H9 (cell line): Measurements from ENCODE around the gene XRN2. TPM values are rescaled to one million over a fixed set of nuclear protein-coding genes. Genes with fewer than 3 reads are reported as not detected.

Source experiments
- DNase-seq: peaks from one replicate; pipeline ENCODE4 v3.0.0-alpha.2; 2017
- H2AFZ ChIP-seq: one replicate; pipeline ENCODE4 v1.6.1; 2013; ENCODE audit warnings: mild to moderate bottlenecking, low read length, control low read depth, moderate library complexity
- H2AK5ac ChIP-seq: 2 replicates; pipeline ENCODE4 v1.6.1; 2013; ENCODE audit warnings: low read length, control low read depth, mixed read lengths; ENCODE audit not compliant: insufficient read length
- H2BK120ac ChIP-seq: one replicate; pipeline ENCODE4 v1.6.1; 2013; ENCODE audit warnings: low read depth, mild to moderate bottlenecking, low read length, control low read depth, inconsistent platforms; ENCODE audit not compliant: poor library complexity, severe bottlenecking
- H2BK12ac ChIP-seq: 2 replicates; pipeline ENCODE4 v1.6.1; 2013; ENCODE audit warnings: low read length, control low read depth, mixed read lengths, low read depth; ENCODE audit not compliant: insufficient read length
- H2BK15ac ChIP-seq: 2 replicates; pipeline ENCODE4 v1.6.1; 2013; ENCODE audit warnings: low read depth, low read length, control low read depth
- H2BK20ac ChIP-seq: one replicate; pipeline ENCODE4 v1.6.1; 2013; ENCODE audit warnings: low read depth, mild to moderate bottlenecking, low read length, control low read depth, inconsistent platforms; ENCODE audit not compliant: poor library complexity, severe bottlenecking
- H2BK5ac ChIP-seq: 2 replicates; pipeline ENCODE4 v1.6.1; 2013; ENCODE audit warnings: low read length, control low read depth, mixed read lengths; ENCODE audit not compliant: insufficient read length
- H3K14ac ChIP-seq: 2 replicates; pipeline ENCODE4 v1.6.1; 2013; ENCODE audit warnings: low read length, control low read depth; ENCODE audit not compliant: insufficient read depth
- H3K18ac ChIP-seq: 2 replicates; pipeline ENCODE4 v1.6.1; 2013; ENCODE audit warnings: low read depth, mild to moderate bottlenecking, mixed read lengths, low read length, control low read depth; ENCODE audit not compliant: insufficient read length
- H3K23ac ChIP-seq: 2 replicates; pipeline ENCODE4 v1.6.1; 2013; ENCODE audit warnings: low read length, control low read depth, mixed read lengths, low read depth; ENCODE audit not compliant: insufficient read length
- H3K23me2 ChIP-seq: 2 replicates; pipeline ENCODE4 v1.6.1; 2013; ENCODE audit warnings: low read depth, mild to moderate bottlenecking, mixed read lengths, low read length, control low read depth; ENCODE audit not compliant: insufficient read length, poor library complexity, severe bottlenecking
- H3K27ac ChIP-seq: 2 replicates; pipeline ENCODE4 v1.5.1; 2013; ENCODE audit warnings: low read length, control low read depth, mixed read lengths, low read depth; ENCODE audit not compliant: insufficient read length
- H3K27me3 ChIP-seq: 2 replicates; pipeline ENCODE4 v1.6.1; 2013; ENCODE audit warnings: low read length, control low read depth, inconsistent platforms; ENCODE audit not compliant: insufficient read depth
- H3K4ac ChIP-seq: 2 replicates; pipeline ENCODE4 v1.6.1; 2013; ENCODE audit warnings: low read depth, mild to moderate bottlenecking, control low read depth, inconsistent platforms, low read length, moderate library complexity
- H3K4me1 ChIP-seq: 2 replicates; pipeline ENCODE4 v1.6.1; 2013; ENCODE audit warnings: low read length, control low read depth, inconsistent platforms; ENCODE audit not compliant: insufficient read depth
- H3K4me2 ChIP-seq: 2 replicates; pipeline ENCODE4 v1.6.1; 2013; ENCODE audit warnings: low read length, control low read depth, mixed read lengths; ENCODE audit not compliant: insufficient read length, insufficient read depth
- H3K56ac ChIP-seq: 2 replicates; pipeline ENCODE4 v1.6.1; 2013; ENCODE audit warnings: low read depth, mild to moderate bottlenecking, mixed read lengths, low read length, control low read depth; ENCODE audit not compliant: insufficient read length
- H3K79me1 ChIP-seq: 2 replicates; pipeline ENCODE4 v1.6.1; 2013; ENCODE audit warnings: low read depth, mild to moderate bottlenecking, moderate library complexity, low read length, control low read depth, inconsistent platforms; ENCODE audit not compliant: insufficient read depth, poor library complexity, severe bottlenecking
- H3K79me2 ChIP-seq: 2 replicates; pipeline ENCODE4 v1.6.1; 2013; ENCODE audit warnings: low read length, control low read depth, inconsistent platforms; ENCODE audit not compliant: insufficient read depth
- H3K9ac ChIP-seq: 2 replicates; pipeline ENCODE4 v1.6.1; 2013; ENCODE audit warnings: low read length, control low read depth, mixed read lengths; ENCODE audit not compliant: insufficient read length; ENCODE audit errors: extremely low read depth
- H3K9me3 ChIP-seq: one replicate; pipeline ENCODE4 v1.6.1; 2013; ENCODE audit warnings: low read depth, low read length, inconsistent platforms; ENCODE audit not compliant: control insufficient read depth
- H3T11ph ChIP-seq: one replicate; pipeline ENCODE4 v1.6.1; 2013; ENCODE audit warnings: mild to moderate bottlenecking, low read length, control low read depth, inconsistent platforms
- H4K20me1 ChIP-seq: one replicate; pipeline ENCODE4 v1.6.1; 2013; ENCODE audit not compliant: control insufficient read depth, insufficient read length, insufficient read depth
- H4K5ac ChIP-seq: 2 replicates; pipeline ENCODE4 v1.6.1; 2013; ENCODE audit warnings: low read depth, mild to moderate bottlenecking, mixed read lengths, low read length, control low read depth; ENCODE audit not compliant: insufficient read length
- H4K8ac ChIP-seq: replicated peaks from 2 replicates; pipeline ENCODE4 v1.6.1; 2013; ENCODE audit warnings: low read length, control low read depth, mixed read lengths, low read depth; ENCODE audit not compliant: insufficient read length
- H4K91ac ChIP-seq: 2 replicates; pipeline ENCODE4 v1.6.1; 2013; ENCODE audit warnings: low read depth, mild to moderate bottlenecking, moderate library complexity, mixed read lengths, low read length, control low read depth; ENCODE audit not compliant: insufficient read length
- H3K27ac Mint-ChIP-seq, 3 experiments: 2 replicates in 2 of 3; 3 replicates in 1 of 3; pipeline ENCODE4 v1.8.0; 2020 to 2021; ENCODE audit warnings: mixed read lengths in 3 of 3, mild to moderate bottlenecking in 1 of 3, moderate library complexity in 1 of 3
- H3K27me3 Mint-ChIP-seq: 2 replicates; pipeline ENCODE4 v1.8.0; 2021; ENCODE audit warnings: low read depth, mild to moderate bottlenecking, moderate library complexity, mixed read lengths
- H3K36me3 Mint-ChIP-seq, 3 experiments: 2 replicates in 2 of 3; 3 replicates in 1 of 3; pipeline ENCODE4 v1.8.0; 2020 to 2021; ENCODE audit warnings: low read depth in 3 of 3, mixed read lengths in 3 of 3; ENCODE audit not compliant: insufficient read depth in 1 of 3
- H3K4me1 Mint-ChIP-seq, 2 experiments: 2 replicates each; pipeline ENCODE4 v1.8.0; 2020; ENCODE audit warnings: mixed read lengths in 2 of 2
- H3K4me3 Mint-ChIP-seq, 2 experiments: 2 replicates in 1 of 2; 3 replicates in 1 of 2; pipeline ENCODE4 v1.8.0; 2020 to 2021; ENCODE audit warnings: mild to moderate bottlenecking in 2 of 2, mixed read lengths in 2 of 2, moderate library complexity in 1 of 2
- H3K9me3 Mint-ChIP-seq, 2 experiments: 2 replicates in 1 of 2; 3 replicates in 1 of 2; pipeline ENCODE4 v1.8.0; 2020; ENCODE audit warnings: mild to moderate bottlenecking in 2 of 2, mixed read lengths in 2 of 2, moderate library complexity in 1 of 2
- total RNA-seq: library from RNA; stranded (reverse); gene quantifications from 2 replicates; pipeline ENCODE4 v1.2.1, GENCODE V29; 2021
- TF ChIP-seq, protein P1 (sequence below): fragments of 200-600 bp; sonication (generic); conservative IDR thresholded peaks from 3 replicates; pipeline ENCODE4 v1.8.0; 2021; ENCODE audit warnings: antibody characterized with exemption, mild to moderate bottlenecking

Gene XRN2
- total RNA-seq, 1 experiment from 2014 or later = 96.7 TPM

DNA sequence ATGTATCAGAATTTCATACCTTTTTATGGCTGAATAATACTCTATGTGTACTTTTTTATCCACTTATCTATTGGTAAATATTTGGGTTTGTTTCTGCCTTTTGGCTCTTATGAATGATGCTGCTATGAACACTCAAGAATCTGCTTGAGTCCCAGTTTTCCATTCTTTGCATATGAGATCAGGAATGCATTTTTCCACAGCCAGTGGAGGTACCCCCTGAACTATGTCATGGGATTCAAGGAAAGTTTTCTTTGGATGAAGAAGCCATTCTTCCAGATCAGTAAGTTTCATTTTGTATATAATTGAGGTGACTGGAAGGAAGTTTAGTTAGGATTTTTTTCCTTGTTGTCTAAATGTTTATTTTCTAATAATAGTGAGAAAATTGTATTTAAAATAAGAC lies 53.3 kb downstream of the XRN2 start:
- H4K8ac ChIP-seq = no peak overlapping the region
- H3K23ac ChIP-seq = no peak overlapping the region
- H2AK5ac ChIP-seq = no peak overlapping the region
- Mint-ChIP-seq H3K9me3 (no peaks in the 10 kb centered on the region), H3K4me3 (no peak overlapping the region), H3K4me1 (no peaks in the 10 kb centered on the region), H3K27me3 (no peaks in the 10 kb centered on the region), H3K27ac (no peak overlapping the region), H3K36me3 (peaks cover 15 to 56% (median 51%) of the 10 kb centered on the region in 3 experiments; a peak in 6 of 7 replicates)
- H3K9me3 ChIP-seq = no peaks in the 10 kb centered on the region
- DNase-seq = no peak
- no peaks in the 10 kb centered on the region for H3K79me2 ChIP-seq
- H3K9ac ChIP-seq = no peak overlapping the region
- no peak overlapping the region for H3K27ac ChIP-seq
- H3K23me2 ChIP-seq = no peaks in the 10 kb centered on the region
- H3T11ph ChIP-seq = no peak overlapping the region
- H4K20me1 ChIP-seq = no peaks in the 10 kb centered on the region
- no peaks in the 10 kb centered on the region for H3K27me3 ChIP-seq
- TF ChIP-seq, protein P1, sequence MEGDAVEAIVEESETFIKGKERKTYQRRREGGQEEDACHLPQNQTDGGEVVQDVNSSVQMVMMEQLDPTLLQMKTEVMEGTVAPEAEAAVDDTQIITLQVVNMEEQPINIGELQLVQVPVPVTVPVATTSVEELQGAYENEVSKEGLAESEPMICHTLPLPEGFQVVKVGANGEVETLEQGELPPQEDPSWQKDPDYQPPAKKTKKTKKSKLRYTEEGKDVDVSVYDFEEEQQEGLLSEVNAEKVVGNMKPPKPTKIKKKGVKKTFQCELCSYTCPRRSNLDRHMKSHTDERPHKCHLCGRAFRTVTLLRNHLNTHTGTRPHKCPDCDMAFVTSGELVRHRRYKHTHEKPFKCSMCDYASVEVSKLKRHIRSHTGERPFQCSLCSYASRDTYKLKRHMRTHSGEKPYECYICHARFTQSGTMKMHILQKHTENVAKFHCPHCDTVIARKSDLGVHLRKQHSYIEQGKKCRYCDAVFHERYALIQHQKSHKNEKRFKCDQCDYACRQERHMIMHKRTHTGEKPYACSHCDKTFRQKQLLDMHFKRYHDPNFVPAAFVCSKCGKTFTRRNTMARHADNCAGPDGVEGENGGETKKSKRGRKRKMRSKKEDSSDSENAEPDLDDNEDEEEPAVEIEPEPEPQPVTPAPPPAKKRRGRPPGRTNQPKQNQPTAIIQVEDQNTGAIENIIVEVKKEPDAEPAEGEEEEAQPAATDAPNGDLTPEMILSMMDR = no peak
- H3K56ac ChIP-seq = no peak overlapping the region
- H3K14ac ChIP-seq = no peak overlapping the region
- no peak overlapping the region for H2AFZ ChIP-seq
- no peak overlapping the region for H4K91ac ChIP-seq
- no peaks in the 10 kb centered on the region for H3K79me1 ChIP-seq
- H3K18ac ChIP-seq = no peak overlapping the region
- no peak overlapping the region for H2BK15ac ChIP-seq
- no peak overlapping the region for H3K4ac ChIP-seq
- H4K5ac ChIP-seq = no peak overlapping the region
- H2BK12ac ChIP-seq = no peak overlapping the region
- no peak overlapping the region for H3K4me2 ChIP-seq
- H2BK120ac ChIP-seq = no peak overlapping the region
- H3K4me1 ChIP-seq = no peaks in the 10 kb centered on the region
- no peak overlapping the region for H2BK5ac ChIP-seq
- no peak overlapping the region for H2BK20ac ChIP-seq
